ENCODE results near the gene COPB2.
"Not testable (repeated sequence)": the region's sequence is repeated elsewhere in the genome, so short reads cannot be mapped to it uniquely, and the experiment has no call there.

Gene COPB2

DNA sequence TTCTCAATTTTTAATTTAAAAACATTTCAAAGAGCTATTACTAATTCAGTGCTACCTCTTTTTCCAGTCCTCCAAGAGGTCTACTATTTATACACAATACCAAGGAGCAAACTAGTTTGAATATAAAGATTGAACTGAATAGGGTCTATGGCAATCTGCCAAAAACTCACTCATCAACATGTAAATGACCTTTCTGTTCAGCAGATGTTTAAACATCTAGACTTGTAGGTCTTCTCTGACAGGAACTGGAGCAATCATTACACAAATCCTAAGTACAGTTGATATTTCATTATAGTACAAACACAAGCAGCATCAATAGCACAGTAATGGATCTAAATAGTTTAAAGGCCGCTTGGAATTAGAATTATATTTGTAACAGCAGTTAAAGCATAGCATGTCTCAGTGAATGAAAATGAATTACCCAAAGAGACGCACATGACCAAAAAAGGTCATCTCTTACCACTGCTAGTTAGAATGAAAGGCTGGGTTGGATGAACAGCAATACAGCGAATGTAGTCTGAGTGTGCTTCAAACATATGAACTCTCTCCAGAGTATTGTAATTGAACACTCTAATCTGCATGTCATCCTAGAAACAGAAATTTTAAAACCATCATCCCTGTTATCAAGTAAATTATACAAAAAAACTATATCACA lies 10.7 kb downstream of the COPB2 start:
- DNase-seq, result no peak

DNA sequence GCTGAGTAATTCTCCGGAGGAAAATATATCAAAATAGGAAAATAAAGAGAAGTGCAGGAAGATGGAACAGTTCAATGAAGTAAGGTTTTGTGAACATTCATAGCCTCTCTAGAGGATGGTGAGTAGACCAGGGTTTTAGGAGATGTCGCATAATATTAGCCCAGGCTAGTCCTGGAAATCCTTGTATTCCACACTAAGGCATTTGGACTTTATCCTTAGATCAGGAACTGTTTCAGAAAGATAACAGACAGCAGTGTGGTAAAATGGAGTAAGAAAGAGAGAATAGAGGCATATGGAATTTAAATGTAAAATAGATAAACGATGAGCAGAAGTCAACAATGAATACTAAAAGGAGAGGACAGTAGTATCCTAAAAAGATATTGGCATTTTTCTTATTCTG lies 12.1 kb downstream of the COPB2 start:
- no peak for DNase-seq

GRCh38 chr3:139374099-139374498 lies 15.3 kb downstream of the COPB2 start:
- DNase-seq, result no peak

- no peak for DNase-seq
These were observed 24.9 kb downstream of the COPB2 start for GRCh38 chr3:139364549-139364948.

DNA sequence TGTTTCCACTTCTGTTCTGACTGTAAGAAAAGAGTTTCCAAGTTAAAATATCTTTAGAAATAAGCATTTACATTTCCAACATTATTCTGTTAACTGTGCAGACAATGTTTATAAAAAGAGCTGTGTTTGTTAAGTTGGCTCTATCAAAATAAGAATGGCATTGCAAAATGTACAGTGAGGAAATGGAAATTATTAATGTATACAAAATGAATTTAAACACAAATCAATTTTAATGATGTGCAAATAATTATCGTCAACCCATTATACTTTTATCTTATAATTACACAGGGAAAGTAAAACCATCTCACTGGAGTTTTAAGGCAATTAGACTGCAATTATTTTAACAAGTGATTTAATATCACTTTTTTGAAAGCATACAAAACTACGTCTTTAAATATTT lies 28.2 kb downstream of the COPB2 start:
- DNase-seq, result no peak

- DNase-seq, result peak in 5 of 51 donors; percentile 1 to 10 (median 7)
These were observed 30.4 kb downstream of the COPB2 start for GRCh38 chr3:139358841-139359562.

DNA sequence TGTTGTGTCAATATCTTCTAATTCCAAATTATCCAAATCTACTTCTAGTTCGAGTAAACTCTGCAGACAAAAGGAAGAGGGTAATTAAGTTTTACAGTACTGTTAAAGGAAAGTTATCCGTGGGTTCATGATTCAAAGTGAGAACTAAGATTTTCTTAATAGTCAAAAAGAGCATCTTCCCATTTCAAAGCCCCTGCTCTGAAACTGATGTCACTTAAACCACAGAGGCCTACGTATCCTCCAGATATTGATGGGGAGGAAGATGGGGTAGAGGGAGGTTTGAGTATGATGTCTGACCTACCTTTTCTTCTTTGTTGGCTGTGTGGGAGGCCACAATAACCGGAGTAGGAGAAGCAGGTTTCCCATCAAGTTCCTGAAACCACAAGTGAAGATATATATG lies 31.5 kb downstream of the COPB2 start:
- no peak for DNase-seq

GRCh38 chr3:139355891-139356290 lies 33.6 kb downstream of the COPB2 start:
- peak in 1 of 51 donors; percentile 13 for DNase-seq

DNA sequence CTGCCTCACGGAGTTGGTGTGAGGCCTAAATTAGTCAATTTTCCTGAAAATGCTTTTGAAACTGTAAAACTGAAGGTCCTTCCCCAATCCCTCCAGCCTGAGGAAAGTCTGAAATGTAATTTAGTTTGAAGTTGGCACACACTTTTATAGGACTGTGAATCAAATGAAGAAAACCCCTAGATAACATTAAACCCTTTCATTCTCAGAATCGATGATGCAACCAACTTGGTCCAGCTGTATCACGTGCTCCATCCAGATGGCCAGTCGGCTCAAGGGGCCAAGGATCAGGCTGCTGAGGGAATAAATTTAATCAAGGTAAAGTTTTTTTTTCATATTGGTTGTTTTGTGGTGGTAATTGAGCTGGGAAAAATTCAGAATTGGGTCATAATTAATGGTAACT lies 34.0 kb downstream of the COPB2 start:
- DNase-seq, result peak in 15 of 51 donors; percentile 0 to 31 (median 18)

DNA sequence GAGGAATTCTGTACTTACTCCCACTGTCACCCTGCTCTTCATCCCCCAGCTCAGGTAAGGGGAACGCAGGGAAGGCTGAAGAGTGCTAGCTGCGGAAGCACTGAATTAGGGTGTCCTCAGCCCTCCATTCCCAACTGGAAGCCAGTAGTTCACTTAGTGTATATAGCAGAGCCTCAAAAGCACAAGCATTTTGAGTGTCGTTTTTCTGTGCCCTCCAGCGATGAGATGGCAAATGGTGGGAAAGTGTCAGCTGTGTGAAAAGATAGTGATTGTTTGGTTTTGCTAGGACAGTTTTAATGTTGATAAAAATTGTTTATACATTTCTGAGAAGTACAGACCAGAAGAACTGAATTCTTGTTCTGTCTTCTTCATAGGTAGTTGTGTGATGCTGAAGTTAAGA lies 34.8 kb downstream of the COPB2 start:
- DNase-seq, result no peak

GRCh38 chr3:139353920-139354556 lies 35.4 kb downstream of the COPB2 start:
- peak in 9 of 51 donors; percentile 12 to 40 (median 21) for DNase-seq

DNA sequence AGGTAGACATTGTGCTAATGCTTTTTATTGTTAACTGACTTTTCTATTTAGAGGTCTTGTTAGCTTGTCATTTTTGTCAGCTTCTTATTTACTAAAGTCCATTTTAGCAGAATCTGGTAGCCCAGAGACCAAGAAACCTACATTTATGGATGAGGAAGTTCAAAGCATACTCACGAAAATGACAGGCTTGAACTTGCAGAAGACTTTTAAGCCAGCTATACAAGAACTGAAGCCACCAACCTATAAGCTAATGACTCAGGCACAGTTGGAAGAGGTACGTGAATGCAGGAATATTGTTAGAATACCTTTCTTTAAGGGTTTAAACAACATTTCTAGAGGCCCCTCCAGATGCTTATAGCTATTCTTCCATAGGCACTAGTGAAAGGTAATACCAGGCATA lies 42.7 kb downstream of the COPB2 start:
- no peak for DNase-seq

- DNase-seq, result peak; percentile 8 to 91 (median 74)
These were observed 45.3 kb downstream of the COPB2 start, which contains the start of gene MRPS22 for GRCh38 chr3:139343895-139344856. TSS of gene MRPS22 (plus strand) at chr3:139344020. CDS start at chr3:139344027, 7 bp downstream.

DNA sequence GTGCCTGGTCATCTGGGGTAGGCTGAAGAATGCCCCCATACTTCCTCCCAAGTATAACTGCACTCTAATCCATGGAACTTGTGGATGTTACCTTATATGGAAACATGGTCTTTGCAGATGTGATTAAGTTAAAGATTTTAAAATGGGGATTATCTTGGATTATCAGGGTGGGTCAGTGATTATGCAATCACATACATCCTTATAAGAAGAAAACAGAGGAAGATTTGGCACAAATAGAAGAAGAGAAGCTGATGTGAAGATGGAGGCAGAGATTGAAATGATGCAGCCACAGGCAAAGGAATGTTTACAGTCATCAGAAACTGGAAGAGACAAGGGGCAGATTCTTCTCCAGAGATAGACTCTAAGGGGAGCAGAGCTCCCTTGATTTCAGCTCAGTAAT lies 47.4 kb downstream of the COPB2 start:
- no peak for DNase-seq

GRCh38 chr3:139340784-139341183 lies 48.7 kb downstream of the COPB2 start:
- DNase-seq, result no peak

DNA sequence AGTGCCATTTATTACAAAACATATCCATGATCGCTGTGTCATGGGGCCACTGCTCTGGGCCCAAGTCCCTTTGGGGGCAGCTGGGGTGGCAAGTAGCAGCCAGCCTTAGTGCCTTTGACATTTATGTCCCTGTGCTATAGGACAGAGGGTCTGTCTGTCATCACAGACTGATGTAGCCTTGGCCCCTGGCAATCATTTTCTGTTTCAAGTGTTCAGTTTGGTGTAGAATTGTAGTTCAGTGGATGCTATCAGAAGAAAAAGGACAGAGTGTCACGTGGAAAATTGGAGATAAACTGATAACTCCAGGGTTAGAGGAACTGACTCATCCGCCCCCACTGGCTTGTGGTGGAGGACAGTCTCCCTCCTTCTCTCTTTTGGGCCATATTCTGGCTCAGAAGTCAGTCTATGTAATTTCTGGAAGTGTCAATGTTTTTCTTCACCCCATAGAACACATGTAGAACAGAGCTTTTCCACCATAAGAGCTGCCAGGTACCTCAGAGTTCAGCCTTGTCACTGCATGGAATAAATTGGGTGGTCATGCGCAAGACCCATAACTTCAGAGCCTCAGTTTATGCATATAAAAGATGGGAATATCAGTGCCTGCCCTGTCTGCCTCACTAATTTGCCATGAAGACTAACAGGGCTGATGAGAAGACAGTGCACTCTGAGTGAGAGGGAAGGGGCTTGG lies 50.1 kb downstream of the COPB2 start:
- no peak for DNase-seq

- DNase-seq, result no peak
These were observed 51.0 kb downstream of the COPB2 start for GRCh38 chr3:139338405-139338804.

GRCh38 chr3:139334675-139335074 lies 54.8 kb downstream of the COPB2 start:
- DNase-seq, result not testable (repeated sequence)

GRCh38 chr3:139332092-139332491 lies 57.4 kb downstream of the COPB2 start:
- DNase-seq, result no peak

- DNase-seq, result peak; percentile 11 to 91 (median 69)
These were observed 60.0 kb downstream of the COPB2 start for GRCh38 chr3:139329364-139329850.

GRCh38 chr3:139328356-139328755 lies 61.1 kb downstream of the COPB2 start:
- DNase-seq, result no peak

All from hypothalamus (tissue), 51 donors.